ENCODE measurements around the gene STARD5.

- TF ChIP-seq, protein P1, sequence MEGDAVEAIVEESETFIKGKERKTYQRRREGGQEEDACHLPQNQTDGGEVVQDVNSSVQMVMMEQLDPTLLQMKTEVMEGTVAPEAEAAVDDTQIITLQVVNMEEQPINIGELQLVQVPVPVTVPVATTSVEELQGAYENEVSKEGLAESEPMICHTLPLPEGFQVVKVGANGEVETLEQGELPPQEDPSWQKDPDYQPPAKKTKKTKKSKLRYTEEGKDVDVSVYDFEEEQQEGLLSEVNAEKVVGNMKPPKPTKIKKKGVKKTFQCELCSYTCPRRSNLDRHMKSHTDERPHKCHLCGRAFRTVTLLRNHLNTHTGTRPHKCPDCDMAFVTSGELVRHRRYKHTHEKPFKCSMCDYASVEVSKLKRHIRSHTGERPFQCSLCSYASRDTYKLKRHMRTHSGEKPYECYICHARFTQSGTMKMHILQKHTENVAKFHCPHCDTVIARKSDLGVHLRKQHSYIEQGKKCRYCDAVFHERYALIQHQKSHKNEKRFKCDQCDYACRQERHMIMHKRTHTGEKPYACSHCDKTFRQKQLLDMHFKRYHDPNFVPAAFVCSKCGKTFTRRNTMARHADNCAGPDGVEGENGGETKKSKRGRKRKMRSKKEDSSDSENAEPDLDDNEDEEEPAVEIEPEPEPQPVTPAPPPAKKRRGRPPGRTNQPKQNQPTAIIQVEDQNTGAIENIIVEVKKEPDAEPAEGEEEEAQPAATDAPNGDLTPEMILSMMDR (IDR thresholded peaks at IDR 0.05), result no peak
- TF ChIP-seq POLR2A (IDR thresholded peaks at IDR 0.05), result no peak
Measured at GRCh38 chr15:81286621-81287121, 37.3 kb downstream of the STARD5 start.
